NCI-H128 (cell line): ENCODE results near the gene SOCS6.
"Not testable (repeated sequence)": the region's sequence is repeated elsewhere in the genome, so short reads cannot be mapped to it uniquely, and the experiment has no call there.

Experiments
- DNase-seq: peaks from one replicate; lab custom pipeline; 2025; ENCODE audit not compliant: unreplicated experiment; lab: John Stamatoyannopoulos, UW

SOCS6 gene

DNA sequence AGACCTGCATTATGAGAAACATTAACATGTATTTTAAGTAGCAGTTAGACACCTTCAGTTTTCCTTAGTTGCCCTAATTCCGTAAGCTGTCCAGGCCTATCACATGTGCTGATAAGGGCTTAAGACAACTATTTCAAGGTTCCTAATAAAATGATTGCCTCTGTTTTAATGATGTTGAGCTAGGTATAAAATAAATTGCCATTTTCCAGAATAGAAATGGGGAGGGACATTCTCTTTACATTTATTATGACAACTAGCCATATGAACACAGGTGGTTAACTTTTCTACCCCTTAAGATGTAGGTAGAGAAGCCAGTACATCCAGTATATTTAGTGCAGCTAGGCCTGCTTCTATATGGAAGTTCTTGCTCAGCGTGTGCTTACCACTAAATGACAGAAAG is 65.9 kb downstream of the SOCS6 start:
- no peak for DNase-seq

DNA sequence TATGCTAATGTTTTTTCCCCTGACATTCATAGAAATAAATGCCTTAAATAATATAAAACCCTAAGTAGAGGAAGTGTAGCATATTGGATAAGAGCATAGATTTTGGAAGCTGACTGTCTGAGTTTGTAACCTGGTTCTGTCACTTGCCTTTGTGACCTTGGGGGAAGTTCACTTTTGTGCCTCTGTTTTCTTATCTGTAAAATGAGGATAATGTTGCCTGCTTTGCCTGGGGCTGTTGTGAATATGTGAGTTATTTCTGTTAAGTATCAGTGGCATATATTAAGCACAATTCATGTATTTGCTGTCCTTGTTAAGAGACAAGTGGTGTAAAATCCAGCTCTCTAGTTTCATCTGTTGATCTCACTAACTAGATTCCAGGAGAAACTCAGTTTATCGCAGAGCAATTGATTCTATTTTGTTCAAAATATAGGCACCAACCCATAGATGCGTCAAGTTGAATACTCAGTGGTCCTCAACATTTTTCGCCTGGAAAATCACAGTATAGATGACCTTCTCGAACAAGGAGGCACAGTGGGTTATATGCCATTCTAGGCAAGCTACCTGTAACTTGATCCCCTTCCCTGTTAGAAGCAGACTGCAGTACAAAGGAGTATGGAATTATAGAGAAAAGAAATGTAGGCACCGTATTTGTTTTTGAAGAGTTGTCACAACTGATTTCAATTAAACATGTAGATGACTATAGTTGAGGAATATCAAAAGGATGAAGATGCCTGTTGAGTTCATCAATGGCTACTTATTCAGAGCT is 67.0 kb downstream of the SOCS6 start:
- DNase-seq: no peak

DNA sequence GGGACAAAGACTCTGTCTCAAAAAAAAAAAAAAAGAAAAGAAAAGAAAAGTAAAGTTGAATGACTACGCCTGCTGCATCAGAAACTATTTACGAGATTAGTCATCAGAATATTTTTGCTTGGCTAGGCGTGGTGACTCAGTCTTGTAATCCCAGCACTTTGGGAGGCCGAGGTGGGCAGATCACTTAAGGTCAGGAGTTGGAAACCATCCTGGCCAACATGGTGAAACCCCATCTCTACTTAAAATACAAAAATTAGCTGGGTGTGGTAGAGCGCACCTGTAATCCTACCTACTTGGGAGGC is 69.2 kb downstream of the SOCS6 start:
- DNase-seq: not testable (repeated sequence)

DNA sequence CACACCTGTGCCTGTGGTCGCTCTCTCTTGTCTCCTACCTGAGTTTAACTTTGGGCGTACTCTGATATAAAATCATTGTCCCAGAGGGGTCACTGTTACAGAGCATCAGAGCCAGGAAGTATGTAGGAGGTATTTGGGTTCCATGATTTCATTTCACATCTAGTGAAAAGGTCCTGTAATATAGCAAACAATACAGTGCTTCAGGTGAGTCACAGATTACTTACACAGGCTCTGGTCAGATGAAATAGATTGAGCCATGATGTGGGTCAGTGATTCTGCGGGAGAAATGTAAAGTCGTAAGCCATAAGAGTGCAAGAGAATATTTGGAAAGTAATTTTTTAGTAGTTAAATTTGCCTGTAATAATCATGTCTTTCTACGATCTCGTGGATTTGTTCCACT is 70.2 kb downstream of the SOCS6 start:
- DNase-seq: no peak

GRCh38 chr18:70362258-70362657 is 73.4 kb downstream of the SOCS6 start:
- DNase-seq: no peak

- no peak for DNase-seq
Measured at GRCh38 chr18:70363861-70364260, 75.0 kb downstream of the SOCS6 start.

DNA sequence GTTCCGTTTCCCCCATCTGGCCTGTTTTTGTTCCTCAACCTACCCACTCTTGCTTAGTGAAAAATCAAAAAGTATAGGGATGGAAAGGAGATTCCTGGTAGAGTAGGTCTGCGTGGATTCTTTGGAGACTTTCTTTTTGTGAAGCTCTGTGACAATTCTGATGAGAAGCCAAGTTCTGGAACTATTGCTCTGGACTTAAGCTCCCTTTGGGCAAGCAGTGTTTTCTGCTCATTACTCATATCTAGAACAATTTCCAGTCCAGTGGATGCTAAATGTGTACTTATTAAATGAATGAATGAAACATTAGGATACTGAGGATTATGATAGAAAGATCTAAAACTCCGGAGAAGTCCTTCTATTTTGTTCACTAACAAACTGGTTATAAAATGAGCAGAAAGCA is 76.5 kb downstream of the SOCS6 start:
- DNase-seq: no peak

GRCh38 chr18:70366174-70366573 is 77.3 kb downstream of the SOCS6 start:
- DNase-seq: no peak

GRCh38 chr18:70366670-70367069 is 77.8 kb downstream of the SOCS6 start:
- DNase-seq: no peak

DNA sequence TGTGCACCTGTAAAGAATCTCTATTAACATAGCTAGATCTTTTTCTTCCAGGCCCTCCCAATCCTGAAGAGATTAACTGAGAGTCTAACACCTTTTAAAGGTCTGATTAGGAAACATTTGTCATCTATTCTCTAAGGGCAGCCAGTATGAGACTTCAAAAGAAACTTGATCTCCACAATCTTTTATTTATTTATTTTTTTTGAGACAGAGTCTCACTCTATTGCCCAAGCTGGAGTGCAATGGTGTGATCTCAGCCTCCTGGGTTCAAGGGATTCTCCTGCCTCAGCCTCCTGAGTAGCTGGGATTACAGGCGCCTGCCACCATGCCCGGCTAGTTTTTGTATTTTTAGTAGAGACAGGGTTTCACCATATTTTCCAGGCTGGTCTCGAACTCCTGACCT is 78.5 kb downstream of the SOCS6 start:
- DNase-seq: not testable (repeated sequence)

- no peak for DNase-seq
Measured at GRCh38 chr18:70368903-70369302, 80.1 kb downstream of the SOCS6 start.

DNA sequence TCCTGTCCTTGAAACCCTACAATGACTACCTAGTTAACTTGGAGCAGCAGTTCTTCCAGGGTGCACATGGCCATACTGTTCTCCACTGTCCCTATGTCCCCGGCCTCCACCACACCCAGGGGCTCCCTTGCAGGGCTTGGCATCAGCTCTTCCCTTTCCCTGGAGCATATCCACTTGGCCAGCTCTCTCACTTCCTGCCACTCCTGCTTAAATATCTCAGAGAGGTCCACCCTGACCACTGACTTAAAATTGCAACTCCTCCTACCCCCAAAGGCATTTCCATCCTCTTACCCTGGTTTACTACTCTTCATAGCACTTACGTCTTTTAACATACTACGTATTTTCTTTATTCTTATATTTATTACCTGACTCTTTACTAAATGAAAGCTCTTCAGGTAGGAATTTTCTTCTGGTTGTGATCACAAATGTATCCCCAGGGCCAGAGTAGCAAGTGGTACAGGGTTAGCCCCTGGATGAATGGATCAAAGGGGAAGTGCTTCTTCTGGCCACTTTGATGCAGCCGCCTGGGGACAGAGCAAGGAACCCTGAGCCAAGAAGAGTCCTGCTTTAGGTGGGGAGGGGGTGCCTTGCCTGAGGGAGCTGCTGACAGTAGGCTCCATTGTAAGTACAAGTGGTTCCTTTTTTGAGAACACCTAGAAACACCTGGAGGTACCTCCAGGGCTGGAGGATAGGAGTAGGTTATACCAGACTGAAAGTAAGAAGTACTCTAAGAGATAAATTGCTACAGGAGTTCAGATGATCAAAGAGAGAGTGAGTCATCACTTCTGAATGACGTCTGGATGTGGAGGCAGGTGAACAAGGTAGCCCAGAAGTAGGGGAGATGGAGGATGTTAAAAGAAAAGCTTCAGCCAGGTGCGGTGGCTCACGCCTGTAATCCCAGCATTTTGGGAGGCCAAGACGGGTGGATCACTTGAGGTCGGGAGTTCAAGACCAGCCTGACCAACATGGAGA is 82.2 kb downstream of the SOCS6 start:
- no peak for DNase-seq

DNA sequence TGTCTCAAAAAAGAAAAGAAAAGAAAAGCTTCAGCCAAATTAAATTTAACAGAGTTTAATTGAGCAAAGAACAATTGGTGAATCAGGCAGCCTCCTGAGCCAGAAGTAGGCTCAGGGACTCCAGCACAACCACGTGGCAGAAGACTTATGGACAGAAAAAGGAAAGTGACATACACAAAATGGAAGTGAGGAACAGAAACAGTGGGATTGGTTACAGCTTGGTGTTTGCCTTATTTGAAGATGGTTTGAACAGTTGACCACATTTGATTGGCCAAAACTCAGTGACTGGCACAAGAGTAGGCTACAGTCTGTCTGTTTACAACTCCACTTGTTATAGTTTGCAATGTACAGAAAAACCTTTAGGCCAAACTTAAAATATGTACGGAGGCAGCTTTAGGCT is 83.1 kb downstream of the SOCS6 start:
- no peak for DNase-seq

GRCh38 chr18:70372450-70373041 is 83.7 kb downstream of the SOCS6 start:
- no peak for DNase-seq

DNA sequence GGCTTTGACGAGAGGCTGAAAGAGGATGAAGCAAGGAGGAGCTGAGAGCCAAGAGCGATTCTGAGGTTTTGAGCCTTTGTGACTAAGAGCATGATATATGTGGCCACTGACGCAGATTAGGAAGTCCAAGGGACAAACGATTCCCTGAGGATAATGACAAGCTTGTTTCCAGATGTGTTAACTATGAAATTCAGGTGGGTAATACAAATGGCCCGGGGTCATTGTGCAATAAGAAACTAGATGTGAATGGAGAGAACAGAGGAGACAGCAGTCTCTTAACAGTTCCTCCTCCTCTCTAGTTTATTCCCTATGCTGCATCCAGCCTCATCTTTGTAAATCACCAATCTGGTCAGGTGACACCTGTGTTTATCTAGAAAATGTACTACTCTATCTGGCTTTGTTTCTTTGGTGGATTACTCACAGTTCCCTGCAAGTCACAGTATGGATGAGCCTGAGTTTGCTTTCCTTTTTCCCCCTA is 84.2 kb downstream of the SOCS6 start:
- DNase-seq: no peak

GRCh38 chr18:70374154-70374553 is 85.3 kb downstream of the SOCS6 start:
- DNase-seq: no peak

DNA sequence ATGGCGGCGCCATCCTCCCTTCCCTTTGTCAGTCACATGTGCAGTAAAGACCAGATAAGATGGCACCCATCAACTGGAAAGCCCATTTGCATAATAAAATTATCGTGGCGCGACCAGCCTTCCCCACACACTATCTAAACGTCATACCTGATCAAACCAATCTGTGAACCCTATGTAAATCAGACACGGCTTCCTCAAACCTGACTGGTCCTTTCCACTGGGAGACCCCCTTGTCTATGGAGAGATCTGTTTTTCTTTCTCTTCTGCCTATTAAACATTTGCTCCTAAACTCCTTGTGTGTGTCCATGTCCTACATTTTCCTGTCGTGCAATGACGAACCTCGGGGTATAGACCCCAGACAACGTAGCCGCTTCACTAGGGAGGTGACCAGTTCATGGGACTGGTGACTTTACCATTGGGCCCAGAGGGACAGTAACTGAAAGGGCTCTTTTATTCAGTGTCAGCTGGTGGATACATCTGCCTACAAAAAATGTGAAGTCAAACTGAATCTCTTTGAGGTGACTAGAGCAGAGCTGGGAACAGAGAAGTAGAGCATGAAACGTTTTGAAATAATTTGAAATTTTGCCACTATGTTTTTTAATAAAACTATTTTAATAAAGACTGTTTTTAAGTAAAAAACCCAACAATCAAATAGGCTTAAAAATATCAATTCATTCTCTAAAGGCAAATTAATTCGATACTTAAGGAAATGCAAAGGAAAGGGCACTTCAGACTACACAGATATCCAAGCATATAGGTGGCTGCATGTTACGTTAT is 87.5 kb downstream of the SOCS6 start:
- DNase-seq: no peak

- no peak for DNase-seq
Measured at GRCh38 chr18:70376914-70377258, 88.0 kb downstream of the SOCS6 start.

GRCh38 chr18:70377317-70377799 is 88.5 kb downstream of the SOCS6 start:
- DNase-seq: no peak

DNA sequence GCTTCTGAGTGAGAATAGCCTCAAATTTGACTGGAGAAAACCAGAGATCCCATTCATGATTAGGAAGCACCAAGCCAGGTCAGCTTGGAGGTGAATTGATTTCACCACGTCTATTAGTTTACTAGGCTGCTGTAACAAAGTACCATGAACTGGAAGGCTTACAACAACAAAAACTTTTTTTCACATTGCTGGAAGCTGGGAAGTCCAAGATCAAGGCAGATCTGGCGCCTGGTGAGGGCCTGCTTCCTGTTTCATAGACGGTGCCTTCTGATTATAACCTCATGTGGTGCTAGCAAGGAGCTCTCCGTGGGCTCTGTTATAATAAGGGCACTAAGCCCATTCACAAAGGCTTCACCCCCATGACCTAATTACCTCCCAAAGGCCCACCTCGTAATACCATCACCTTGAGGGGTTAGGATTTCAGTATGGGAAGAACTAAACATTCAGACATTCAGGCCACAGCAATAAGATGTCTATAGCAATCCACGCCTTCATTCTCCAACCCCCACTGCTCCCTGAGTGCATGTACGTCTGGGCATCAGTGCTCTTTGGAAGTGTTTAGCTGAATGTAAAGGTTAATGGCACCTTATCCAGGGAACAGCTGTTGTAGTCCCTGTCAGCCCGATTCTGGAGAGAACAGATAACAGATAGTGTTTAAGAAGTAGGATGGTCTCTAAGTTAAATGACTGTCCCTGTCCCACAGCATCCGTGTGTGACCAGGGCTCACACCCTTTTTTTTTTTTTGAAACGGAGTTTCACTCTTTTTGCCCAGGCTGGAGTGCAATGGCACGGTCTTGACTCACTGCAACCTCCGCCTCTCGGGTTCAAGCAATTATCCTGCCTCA is 89.2 kb downstream of the SOCS6 start:
- DNase-seq: no peak
